Measurements from ENCODE around the gene UGT1A8. TPM values are rescaled to one million over a fixed set of nuclear protein-coding genes. Genes with fewer than 3 reads are reported as not detected.
"Not testable (repeated sequence)": the region's sequence is repeated elsewhere in the genome, so short reads cannot be mapped to it uniquely, and the experiment has no call there.

UGT1A8 gene
- total RNA-seq, 1 donor from 2014 or later = not detected

- ATAC-seq (ENCODE audit: poor library complexity) = no peak
- intact Hi-C loops (cut with DNase I) = no loop called here
- no peak for DNase-seq
These were observed 10.0 kb downstream of the UGT1A8 start for GRCh38 chr2:233627331-233628025.

GRCh38 chr2:233636306-233636705 is 18.9 kb downstream of the UGT1A8 start, which contains the start of gene UGT1A10:
Gene UGT1A10, plus strand, starts transcription at chr2:233636448. Its CDS starts 75 bp downstream, at chr2:233636523.
- intact Hi-C loops (cut with DNase I); DNase-seq; ATAC-seq (ENCODE audit: poor library complexity): not testable (repeated sequence)

GRCh38 chr2:233638836-233639235 is 21.4 kb downstream of the UGT1A8 start:
- intact Hi-C loops (cut with DNase I) = no loop called here
- ATAC-seq (ENCODE audit: poor library complexity) (no peak), DNase-seq (no peak)

GRCh38 chr2:233639860-233640259 is 22.4 kb downstream of the UGT1A8 start:
- intact Hi-C loops (cut with DNase I) = no loop called here
- ATAC-seq (ENCODE audit: poor library complexity) (no peak), DNase-seq (no peak)

- DNase-seq (no peak), ATAC-seq (ENCODE audit: poor library complexity) (no peak)
- intact Hi-C loops (cut with DNase I) = no loop called here
These were observed 25.7 kb downstream of the UGT1A8 start for GRCh38 chr2:233643128-233643527.

GRCh38 chr2:233646033-233646432 is 28.6 kb downstream of the UGT1A8 start:
- intact Hi-C loops (cut with DNase I); DNase-seq; ATAC-seq (ENCODE audit: poor library complexity): not testable (repeated sequence)

- DNase-seq (no peak), ATAC-seq (ENCODE audit: poor library complexity) (no peak)
These were observed 33.5 kb downstream of the UGT1A8 start for GRCh38 chr2:233650981-233651380.

GRCh38 chr2:233651430-233651829 is 34.0 kb downstream of the UGT1A8 start:
- no peak for DNase-seq
- intact Hi-C loops (cut with DNase I) = no loop called here
- ATAC-seq (ENCODE audit: poor library complexity) = no peak

More at GRCh38 chr2:233650981-233651380, 33.5 kb downstream of the UGT1A8 start:
- intact Hi-C loops (cut with DNase I) = no loop called here

GRCh38 chr2:233654501-233654900 is 37.1 kb downstream of the UGT1A8 start:
- intact Hi-C loops (cut with DNase I) = no loop called here
- DNase-seq (no peak), ATAC-seq (ENCODE audit: poor library complexity) (no peak)

GRCh38 chr2:233655043-233655442 is 37.6 kb downstream of the UGT1A8 start:
- DNase-seq (no peak), ATAC-seq (ENCODE audit: poor library complexity) (no peak)
- intact Hi-C loops (cut with DNase I) = no loop called here

GRCh38 chr2:233655943-233656342 is 38.5 kb downstream of the UGT1A8 start:
- DNase-seq; intact Hi-C loops (cut with DNase I); ATAC-seq (ENCODE audit: poor library complexity): not testable (repeated sequence)

GRCh38 chr2:233656443-233656842 is 39.0 kb downstream of the UGT1A8 start:
- ATAC-seq (ENCODE audit: poor library complexity) = no peak
- intact Hi-C loops (cut with DNase I) = no loop called here
- no peak for DNase-seq

GRCh38 chr2:233658610-233659009 is 41.2 kb downstream of the UGT1A8 start:
- DNase-seq = no peak
- no peak for ATAC-seq (ENCODE audit: poor library complexity)
- intact Hi-C loops (cut with DNase I) = no loop called here

- DNase-seq (no peak), ATAC-seq (ENCODE audit: poor library complexity) (no peak)
- intact Hi-C loops (cut with DNase I) = no loop called here
These were observed 46.5 kb downstream of the UGT1A8 start for GRCh38 chr2:233663911-233664310.

- intact Hi-C loops (cut with DNase I) = no loop called here
- DNase-seq (no peak), ATAC-seq (ENCODE audit: poor library complexity) (no peak)
These were observed 51.3 kb downstream of the UGT1A8 start for GRCh38 chr2:233668605-233669260.

GRCh38 chr2:233671290-233672161 is 54.1 kb downstream of the UGT1A8 start, which contains the start of gene UGT1A9:
Gene UGT1A9, plus strand, starts transcription at chr2:233671898. Its CDS starts 37 bp downstream, at chr2:233671935.
- DNase-seq (no peak), ATAC-seq (ENCODE audit: poor library complexity) (no peak)
- intact Hi-C loops (cut with DNase I) = no loop called here

GRCh38 chr2:233672886-233673285 is 55.5 kb downstream of the UGT1A8 start:
- ATAC-seq (ENCODE audit: poor library complexity) = no peak
- no peak for DNase-seq
- intact Hi-C loops (cut with DNase I) = no loop called here

- ATAC-seq (ENCODE audit: poor library complexity) = no peak
- DNase-seq = no peak
- intact Hi-C loops (cut with DNase I) = no loop called here
These were observed 56.5 kb downstream of the UGT1A8 start for GRCh38 chr2:233673896-233674295.

GRCh38 chr2:233674314-233674713 is 56.9 kb downstream of the UGT1A8 start:
- DNase-seq (no peak), ATAC-seq (ENCODE audit: poor library complexity) (no peak)

More at GRCh38 chr2:233674314-233674713, 56.9 kb downstream of the UGT1A8 start:
- intact Hi-C loops (cut with DNase I) = no loop called here
